ENCODE data around the gene SUCO. TPM values are rescaled to one million over a fixed set of nuclear protein-coding genes. Genes with fewer than 3 reads are reported as not detected.

Gene SUCO
- total and polyA plus RNA-seq, 2 of the 13 experiments (the other 11 are each of a cell fraction or from before 2014, with no cell fraction given): 12.6 to 25.5 TPM

DNA sequence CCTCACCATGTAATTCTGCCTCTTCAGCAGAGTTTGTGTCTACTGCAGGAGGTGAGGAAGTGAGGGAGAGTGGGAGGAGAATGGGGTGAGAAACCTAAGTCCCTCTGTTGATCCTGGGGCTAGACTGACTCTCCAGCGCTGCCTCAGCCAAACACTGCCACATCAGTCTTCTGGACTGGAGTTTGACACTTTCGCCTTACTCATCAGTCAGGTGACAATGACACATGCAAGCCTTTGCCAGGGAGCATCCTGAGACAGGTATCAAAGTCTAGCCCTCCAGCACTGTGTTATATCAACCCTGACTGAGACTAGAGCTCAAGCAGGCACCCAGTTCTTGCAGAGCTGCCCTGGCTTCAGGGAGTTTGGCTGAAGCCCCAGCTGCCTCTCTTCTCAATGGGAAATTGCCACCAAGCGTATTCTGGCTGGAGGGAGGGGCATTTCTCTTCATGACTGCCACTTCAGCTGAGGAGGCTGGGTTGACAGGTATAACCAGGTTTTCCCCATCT, 33.3 kb upstream of the SUCO start (continued):
- TF ChIP-seq SOX6 (IDR thresholded peaks at IDR 0.05): no peak
- peak; percentile 49 for TF ChIP-seq SOX6 (CRISPR knock-in tag; IDR thresholded peaks at IDR 0.05)
- no peak for TF ChIP-seq ZNF788 (CRISPR knock-in tag; IDR thresholded peaks at IDR 0.05; ENCODE audit: borderline replicate concordance)
- peak; percentile 19; the same call in 1 of the 2 replicates for TF ChIP-seq RAD21 (CRISPR knock-in tag; IDR thresholded peaks at IDR 0.05)
- 0 out of 2 replicates have a peak, but pooled peaks have one; percentile 6 for TF ChIP-seq CREB1 (IDR thresholded peaks at IDR 0.05)
- TF ChIP-seq CREB1 (CRISPR knock-in tag; IDR thresholded peaks at IDR 0.05): peak; percentile 54; the same call in 1 of the 2 replicates
- peak; percentile 91 for TF ChIP-seq ZKSCAN5 (CRISPR knock-in tag; IDR thresholded peaks at IDR 0.05)
- peak; percentile 46; the same call in 1 of the 2 replicates for TF ChIP-seq KDM2A (CRISPR knock-in tag; IDR thresholded peaks at IDR 0.05; ENCODE audit: borderline replicate concordance, low read depth)
- TF ChIP-seq ZNF34 (CRISPR knock-in tag; IDR thresholded peaks at IDR 0.05; ENCODE audit: borderline replicate concordance): no peak
- peak; percentile 49; the same call in 1 of the 2 replicates for TF ChIP-seq KDM5B (CRISPR knock-in tag; IDR thresholded peaks at IDR 0.05; ENCODE audit: borderline replicate concordance)
- peak; percentile 68 for TF ChIP-seq SOX5 (CRISPR knock-in tag; IDR thresholded peaks at IDR 0.05; ENCODE audit: borderline replicate concordance)
- 0 out of 2 replicates have a peak, but pooled peaks have one; percentile 19 for TF ChIP-seq BORCS8-MEF2B (CRISPR knock-in tag; IDR thresholded peaks at IDR 0.05)
- TF ChIP-seq, protein P1, sequence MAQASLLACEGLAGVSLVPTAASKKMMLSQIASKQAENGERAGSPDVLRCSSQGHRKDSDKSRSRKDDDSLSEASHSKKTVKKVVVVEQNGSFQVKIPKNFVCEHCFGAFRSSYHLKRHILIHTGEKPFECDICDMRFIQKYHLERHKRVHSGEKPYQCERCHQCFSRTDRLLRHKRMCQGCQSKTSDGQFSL (CRISPR knock-in tag; IDR thresholded peaks at IDR 0.05): no peak
- peak; percentile 91 for TF ChIP-seq SAP130 (CRISPR knock-in tag; IDR thresholded peaks at IDR 0.05; ENCODE audit: low read depth)
- TF ChIP-seq, protein P2, sequence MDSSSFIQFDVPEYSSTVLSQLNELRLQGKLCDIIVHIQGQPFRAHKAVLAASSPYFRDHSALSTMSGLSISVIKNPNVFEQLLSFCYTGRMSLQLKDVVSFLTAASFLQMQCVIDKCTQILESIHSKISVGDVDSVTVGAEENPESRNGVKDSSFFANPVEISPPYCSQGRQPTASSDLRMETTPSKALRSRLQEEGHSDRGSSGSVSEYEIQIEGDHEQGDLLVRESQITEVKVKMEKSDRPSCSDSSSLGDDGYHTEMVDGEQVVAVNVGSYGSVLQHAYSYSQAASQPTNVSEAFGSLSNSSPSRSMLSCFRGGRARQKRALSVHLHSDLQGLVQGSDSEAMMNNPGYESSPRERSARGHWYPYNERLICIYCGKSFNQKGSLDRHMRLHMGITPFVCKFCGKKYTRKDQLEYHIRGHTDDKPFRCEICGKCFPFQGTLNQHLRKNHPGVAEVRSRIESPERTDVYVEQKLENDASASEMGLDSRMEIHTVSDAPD (CRISPR knock-in tag; IDR thresholded peaks at IDR 0.05): peak; percentile 32; the same call in 1 of the 2 replicates
- TF ChIP-seq, protein P3, sequence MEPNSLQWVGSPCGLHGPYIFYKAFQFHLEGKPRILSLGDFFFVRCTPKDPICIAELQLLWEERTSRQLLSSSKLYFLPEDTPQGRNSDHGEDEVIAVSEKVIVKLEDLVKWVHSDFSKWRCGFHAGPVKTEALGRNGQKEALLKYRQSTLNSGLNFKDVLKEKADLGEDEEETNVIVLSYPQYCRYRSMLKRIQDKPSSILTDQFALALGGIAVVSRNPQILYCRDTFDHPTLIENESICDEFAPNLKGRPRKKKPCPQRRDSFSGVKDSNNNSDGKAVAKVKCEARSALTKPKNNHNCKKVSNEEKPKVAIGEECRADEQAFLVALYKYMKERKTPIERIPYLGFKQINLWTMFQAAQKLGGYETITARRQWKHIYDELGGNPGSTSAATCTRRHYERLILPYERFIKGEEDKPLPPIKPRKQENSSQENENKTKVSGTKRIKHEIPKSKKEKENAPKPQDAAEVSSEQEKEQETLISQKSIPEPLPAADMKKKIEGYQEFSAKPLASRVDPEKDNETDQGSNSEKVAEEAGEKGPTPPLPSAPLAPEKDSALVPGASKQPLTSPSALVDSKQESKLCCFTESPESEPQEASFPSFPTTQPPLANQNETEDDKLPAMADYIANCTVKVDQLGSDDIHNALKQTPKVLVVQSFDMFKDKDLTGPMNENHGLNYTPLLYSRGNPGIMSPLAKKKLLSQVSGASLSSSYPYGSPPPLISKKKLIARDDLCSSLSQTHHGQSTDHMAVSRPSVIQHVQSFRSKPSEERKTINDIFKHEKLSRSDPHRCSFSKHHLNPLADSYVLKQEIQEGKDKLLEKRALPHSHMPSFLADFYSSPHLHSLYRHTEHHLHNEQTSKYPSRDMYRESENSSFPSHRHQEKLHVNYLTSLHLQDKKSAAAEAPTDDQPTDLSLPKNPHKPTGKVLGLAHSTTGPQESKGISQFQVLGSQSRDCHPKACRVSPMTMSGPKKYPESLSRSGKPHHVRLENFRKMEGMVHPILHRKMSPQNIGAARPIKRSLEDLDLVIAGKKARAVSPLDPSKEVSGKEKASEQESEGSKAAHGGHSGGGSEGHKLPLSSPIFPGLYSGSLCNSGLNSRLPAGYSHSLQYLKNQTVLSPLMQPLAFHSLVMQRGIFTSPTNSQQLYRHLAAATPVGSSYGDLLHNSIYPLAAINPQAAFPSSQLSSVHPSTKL (CRISPR knock-in tag; IDR thresholded peaks at IDR 0.05): peak; percentile 82
- TF ChIP-seq MIER3 (CRISPR knock-in tag; IDR thresholded peaks at IDR 0.05; ENCODE audit: borderline replicate concordance): no peak
- peak; percentile 91; the same call in 1 of the 2 replicates for TF ChIP-seq ZNF441 (CRISPR knock-in tag; IDR thresholded peaks at IDR 0.05; ENCODE audit: borderline replicate concordance)
- TF ChIP-seq MAFK (conservative IDR thresholded peaks at IDR 0.05 in 1 of 2, IDR thresholded peaks at IDR 0.05 in 1 of 2; ENCODE audit: low read length in 2 of 2): peak; percentile 35 to 73
- TF ChIP-seq, protein P4, sequence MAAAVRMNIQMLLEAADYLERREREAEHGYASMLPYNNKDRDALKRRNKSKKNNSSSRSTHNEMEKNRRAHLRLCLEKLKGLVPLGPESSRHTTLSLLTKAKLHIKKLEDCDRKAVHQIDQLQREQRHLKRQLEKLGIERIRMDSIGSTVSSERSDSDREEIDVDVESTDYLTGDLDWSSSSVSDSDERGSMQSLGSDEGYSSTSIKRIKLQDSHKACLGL (CRISPR knock-in tag; IDR thresholded peaks at IDR 0.05): no peak
- TF ChIP-seq ZBTB25 (CRISPR knock-in tag; IDR thresholded peaks at IDR 0.05): no peak

Data from HepG2 (cell line).